SU-DHL-6 (cell line): ENCODE measurements around the gene EYS.

Experiments
- EZH2phosphoT487 ChIP-seq: fragments of 200-600 bp; sonication (generic), shearing (Covaris generic); conservative IDR thresholded peaks from 2 replicates; pipeline ENCODE4 v1.6.1; 2018; ENCODE audit warnings: mild to moderate bottlenecking, antibody characterized with exemption, low read length, moderate library complexity, mixed read lengths
- TF ChIP-seq, protein P1 (sequence below): fragments of 200-600 bp; sonication (generic); IDR thresholded peaks from one replicate; pipeline ENCODE4 v1.5.1; 2017; ENCODE audit warnings: antibody characterized with exemption, mild to moderate bottlenecking, low read length, moderate library complexity; ENCODE audit not compliant: insufficient read depth, poor library complexity, severe bottlenecking

DNA sequence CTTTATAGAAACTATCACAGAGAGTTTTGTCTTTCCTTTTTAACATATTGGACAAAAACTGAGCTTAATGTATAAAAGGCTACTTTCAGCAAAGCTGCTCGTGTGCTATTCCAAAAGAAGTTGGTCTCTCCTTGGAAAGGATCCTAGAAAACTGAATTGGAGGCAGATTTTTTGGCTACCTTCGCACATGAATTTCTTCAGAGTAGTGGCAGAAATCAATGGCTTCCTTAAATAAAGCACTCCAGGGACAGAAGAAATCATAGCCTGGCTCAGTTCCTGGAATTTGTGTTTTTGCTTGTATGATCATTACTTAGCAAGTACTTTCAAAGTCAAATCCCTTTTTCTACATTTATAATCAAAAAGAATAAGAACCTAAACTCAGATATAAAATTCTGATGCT is 1291.1 kb downstream of the EYS start:
- TF ChIP-seq, protein P1, sequence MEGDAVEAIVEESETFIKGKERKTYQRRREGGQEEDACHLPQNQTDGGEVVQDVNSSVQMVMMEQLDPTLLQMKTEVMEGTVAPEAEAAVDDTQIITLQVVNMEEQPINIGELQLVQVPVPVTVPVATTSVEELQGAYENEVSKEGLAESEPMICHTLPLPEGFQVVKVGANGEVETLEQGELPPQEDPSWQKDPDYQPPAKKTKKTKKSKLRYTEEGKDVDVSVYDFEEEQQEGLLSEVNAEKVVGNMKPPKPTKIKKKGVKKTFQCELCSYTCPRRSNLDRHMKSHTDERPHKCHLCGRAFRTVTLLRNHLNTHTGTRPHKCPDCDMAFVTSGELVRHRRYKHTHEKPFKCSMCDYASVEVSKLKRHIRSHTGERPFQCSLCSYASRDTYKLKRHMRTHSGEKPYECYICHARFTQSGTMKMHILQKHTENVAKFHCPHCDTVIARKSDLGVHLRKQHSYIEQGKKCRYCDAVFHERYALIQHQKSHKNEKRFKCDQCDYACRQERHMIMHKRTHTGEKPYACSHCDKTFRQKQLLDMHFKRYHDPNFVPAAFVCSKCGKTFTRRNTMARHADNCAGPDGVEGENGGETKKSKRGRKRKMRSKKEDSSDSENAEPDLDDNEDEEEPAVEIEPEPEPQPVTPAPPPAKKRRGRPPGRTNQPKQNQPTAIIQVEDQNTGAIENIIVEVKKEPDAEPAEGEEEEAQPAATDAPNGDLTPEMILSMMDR, result no peak
- TF ChIP-seq EZH2phosphoT487, result no peak
